Esophagus muscularis mucosa (tissue), 3 donors: Measurements from ENCODE around the gene HHIP.

Experiments
- POLR2A ChIP-seq: fragments of 450-650 bp; IDR thresholded peaks from one replicate; pipeline ENCODE4 v1.6.1; 2017; ENCODE audit warnings: antibody characterized with exemption, moderate library complexity, mild to moderate bottlenecking, low read depth
- POLR2AphosphoS5 ChIP-seq, 2 donors: sonication (generic); formaldehyde crosslinking; IDR thresholded peaks; one replicate each; pipeline ENCODE4 v1.6.1; 2017; ENCODE audit warnings: antibody characterized with exemption in 2 of 2
- TF ChIP-seq, protein P1 (sequence below), 3 experiments: fragments of 200-600 bp in 2 of 3; fragments of 450-650 bp in 1 of 3; sonication (generic) in 2 of 3; IDR thresholded peaks; one replicate each; pipeline ENCODE4 v1.5.1; 2017 to 2019; ENCODE audit warnings: antibody characterized with exemption in 3 of 3, mild to moderate bottlenecking in 2 of 3, moderate library complexity in 1 of 3

DNA sequence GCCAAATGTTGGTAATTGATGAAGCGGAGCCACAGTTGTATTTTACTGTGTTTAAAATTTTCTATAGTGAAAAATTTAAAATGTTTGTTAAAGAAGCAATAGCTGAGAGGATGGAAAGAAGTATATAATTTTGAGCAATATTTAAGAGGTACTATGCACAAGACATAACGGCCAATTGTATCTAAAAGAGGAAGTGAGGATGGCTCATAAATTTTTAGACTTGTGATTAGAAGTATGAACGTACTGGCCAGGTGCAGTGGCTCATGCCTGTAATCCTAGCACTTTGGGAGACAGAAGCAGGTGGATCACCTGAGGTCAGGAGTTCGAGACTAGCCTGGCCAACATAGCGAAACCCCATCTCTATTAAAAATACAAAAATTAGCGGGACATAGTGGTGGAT, 12.7 kb upstream of the HHIP start:
- no peak for TF ChIP-seq POLR2A
- TF ChIP-seq, protein P1, sequence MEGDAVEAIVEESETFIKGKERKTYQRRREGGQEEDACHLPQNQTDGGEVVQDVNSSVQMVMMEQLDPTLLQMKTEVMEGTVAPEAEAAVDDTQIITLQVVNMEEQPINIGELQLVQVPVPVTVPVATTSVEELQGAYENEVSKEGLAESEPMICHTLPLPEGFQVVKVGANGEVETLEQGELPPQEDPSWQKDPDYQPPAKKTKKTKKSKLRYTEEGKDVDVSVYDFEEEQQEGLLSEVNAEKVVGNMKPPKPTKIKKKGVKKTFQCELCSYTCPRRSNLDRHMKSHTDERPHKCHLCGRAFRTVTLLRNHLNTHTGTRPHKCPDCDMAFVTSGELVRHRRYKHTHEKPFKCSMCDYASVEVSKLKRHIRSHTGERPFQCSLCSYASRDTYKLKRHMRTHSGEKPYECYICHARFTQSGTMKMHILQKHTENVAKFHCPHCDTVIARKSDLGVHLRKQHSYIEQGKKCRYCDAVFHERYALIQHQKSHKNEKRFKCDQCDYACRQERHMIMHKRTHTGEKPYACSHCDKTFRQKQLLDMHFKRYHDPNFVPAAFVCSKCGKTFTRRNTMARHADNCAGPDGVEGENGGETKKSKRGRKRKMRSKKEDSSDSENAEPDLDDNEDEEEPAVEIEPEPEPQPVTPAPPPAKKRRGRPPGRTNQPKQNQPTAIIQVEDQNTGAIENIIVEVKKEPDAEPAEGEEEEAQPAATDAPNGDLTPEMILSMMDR (IDR thresholded peaks at IDR 0.05): no peak
- no peak for TF ChIP-seq POLR2AphosphoS5 (IDR thresholded peaks at IDR 0.05)
